ENCODE measurements around the gene LACRT.

DNA sequence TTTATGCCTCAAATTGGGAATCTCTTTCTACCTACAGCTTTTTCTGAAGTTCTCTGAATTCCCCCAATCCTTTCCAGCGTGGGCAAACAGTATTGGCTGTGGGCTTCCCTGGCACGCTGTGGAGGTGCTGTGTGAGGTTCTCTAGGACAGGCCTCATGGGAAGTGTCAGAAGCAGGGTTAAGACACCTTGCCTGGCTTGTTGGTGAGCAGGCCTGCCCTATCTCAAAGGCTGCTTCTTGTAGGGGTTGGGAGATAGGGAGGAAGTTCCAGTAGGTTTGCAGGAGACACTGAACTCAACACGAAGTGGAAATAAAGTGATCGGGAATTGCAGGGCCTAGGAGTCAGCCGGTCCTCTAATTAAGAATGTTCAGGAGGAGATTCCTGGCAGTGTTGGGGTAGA is 43.4 kb upstream of the LACRT start:
- TF ChIP-seq, protein P1, sequence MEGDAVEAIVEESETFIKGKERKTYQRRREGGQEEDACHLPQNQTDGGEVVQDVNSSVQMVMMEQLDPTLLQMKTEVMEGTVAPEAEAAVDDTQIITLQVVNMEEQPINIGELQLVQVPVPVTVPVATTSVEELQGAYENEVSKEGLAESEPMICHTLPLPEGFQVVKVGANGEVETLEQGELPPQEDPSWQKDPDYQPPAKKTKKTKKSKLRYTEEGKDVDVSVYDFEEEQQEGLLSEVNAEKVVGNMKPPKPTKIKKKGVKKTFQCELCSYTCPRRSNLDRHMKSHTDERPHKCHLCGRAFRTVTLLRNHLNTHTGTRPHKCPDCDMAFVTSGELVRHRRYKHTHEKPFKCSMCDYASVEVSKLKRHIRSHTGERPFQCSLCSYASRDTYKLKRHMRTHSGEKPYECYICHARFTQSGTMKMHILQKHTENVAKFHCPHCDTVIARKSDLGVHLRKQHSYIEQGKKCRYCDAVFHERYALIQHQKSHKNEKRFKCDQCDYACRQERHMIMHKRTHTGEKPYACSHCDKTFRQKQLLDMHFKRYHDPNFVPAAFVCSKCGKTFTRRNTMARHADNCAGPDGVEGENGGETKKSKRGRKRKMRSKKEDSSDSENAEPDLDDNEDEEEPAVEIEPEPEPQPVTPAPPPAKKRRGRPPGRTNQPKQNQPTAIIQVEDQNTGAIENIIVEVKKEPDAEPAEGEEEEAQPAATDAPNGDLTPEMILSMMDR (IDR thresholded peaks at IDR 0.05; ENCODE audit: low read length): no peak
- TF ChIP-seq EZH2 (IDR thresholded peaks at IDR 0.05; ENCODE audit: borderline replicate concordance, low read length): no peak

Data from OCI-LY1 (cell line).